Mesenchymal stem cell (in vitro differentiated cells and primary cell): ENCODE measurements around the gene FGF3.

Source experiments
- DNase-seq: peaks from one replicate; pipeline ENCODE4 v3.0.0-alpha.2; 2013
- H2AFZ ChIP-seq: one replicate; pipeline ENCODE4 v1.6.1; 2013; ENCODE audit warnings: low read depth, mild to moderate bottlenecking, control low read depth, inconsistent platforms, low read length, moderate library complexity
- H2AK5ac ChIP-seq: 2 replicates; pipeline ENCODE4 v1.6.1; 2013; ENCODE audit warnings: low read length, moderate library complexity, mild to moderate bottlenecking, inconsistent platforms; ENCODE audit not compliant: severe bottlenecking
- H2BK120ac ChIP-seq: one replicate; pipeline ENCODE4 v1.6.1; 2013; ENCODE audit warnings: low read depth, mild to moderate bottlenecking, inconsistent platforms, low read length, moderate library complexity
- H2BK12ac ChIP-seq, 2 experiments: one replicate each; pipeline ENCODE4 v1.6.1; 2013; ENCODE audit warnings: inconsistent platforms in 2 of 2, low read length in 2 of 2, mild to moderate bottlenecking in 2 of 2, moderate library complexity in 2 of 2, control low read depth in 1 of 2
- H2BK15ac ChIP-seq: one replicate; pipeline ENCODE4 v1.6.1; 2013; ENCODE audit warnings: mild to moderate bottlenecking, low read depth, inconsistent platforms; ENCODE audit not compliant: poor library complexity, severe bottlenecking
- H2BK5ac ChIP-seq: 2 replicates; pipeline ENCODE4 v1.6.1; 2013; ENCODE audit warnings: low read depth, mild to moderate bottlenecking, low read length, control low read depth, inconsistent platforms; ENCODE audit not compliant: poor library complexity, severe bottlenecking
- H3K14ac ChIP-seq, 2 experiments: one replicate each; pipeline ENCODE4 v1.6.1; 2013; ENCODE audit warnings: inconsistent platforms in 2 of 2, low read length in 2 of 2, control low read depth in 1 of 2, mild to moderate bottlenecking in 1 of 2, moderate library complexity in 1 of 2
- H3K18ac ChIP-seq, 2 experiments: one replicate each; pipeline ENCODE4 v1.6.1; 2013; ENCODE audit warnings: inconsistent platforms in 2 of 2, low read length in 2 of 2, control low read depth in 1 of 2, low read depth in 1 of 2, mild to moderate bottlenecking in 1 of 2
- H3K23ac ChIP-seq, 2 experiments: one replicate each; pipeline ENCODE4 v1.6.1; 2013; ENCODE audit warnings: inconsistent platforms in 2 of 2, low read length in 2 of 2, mild to moderate bottlenecking in 2 of 2, moderate library complexity in 2 of 2, control low read depth in 1 of 2
- H3K27ac ChIP-seq: 2 replicates; pipeline ENCODE4 v1.5.1; 2013; ENCODE audit warnings: mild to moderate bottlenecking, moderate library complexity, low read length, control low read depth, inconsistent platforms; ENCODE audit not compliant: poor library complexity, severe bottlenecking
- H3K27me3 ChIP-seq, 2 experiments: 2 replicates each; pipeline versions ENCODE4 v1.6.1 to v1.7.0; 2013; ENCODE audit warnings: low read length in 2 of 2, mild to moderate bottlenecking in 2 of 2, moderate library complexity in 2 of 2, control low read depth in 1 of 2, inconsistent platforms in 1 of 2; ENCODE audit not compliant: control insufficient read depth in 1 of 2, insufficient read depth in 1 of 2
- H3K36me3 ChIP-seq, 2 experiments: 2 replicates each; pipeline versions ENCODE4 v1.6.1 to v1.7.0; 2013; ENCODE audit warnings: low read length in 2 of 2, control low read depth in 1 of 2, inconsistent platforms in 1 of 2, low read depth in 1 of 2, mild to moderate bottlenecking in 1 of 2; ENCODE audit not compliant: insufficient read depth in 2 of 2, control insufficient read depth in 1 of 2
- H3K4ac ChIP-seq, 2 experiments: one replicate each; pipeline ENCODE4 v1.6.1; 2013; ENCODE audit warnings: inconsistent platforms in 2 of 2, low read length in 2 of 2, mild to moderate bottlenecking in 2 of 2, moderate library complexity in 2 of 2, control low read depth in 1 of 2, low read depth in 1 of 2
- H3K4me1 ChIP-seq: 2 replicates; pipeline ENCODE4 v1.6.1; 2013; ENCODE audit warnings: low read depth, low read length, control low read depth; ENCODE audit not compliant: control insufficient read depth, insufficient read depth
- H3K4me2 ChIP-seq: 2 replicates; pipeline ENCODE4 v1.6.1; 2013; ENCODE audit warnings: low read length, mild to moderate bottlenecking, inconsistent platforms; ENCODE audit not compliant: poor library complexity, severe bottlenecking
- H3K4me3 ChIP-seq, 2 experiments: 2 replicates each; pipeline versions ENCODE4 v1.5.1 to v1.7.0; 2013; ENCODE audit warnings: low read length in 2 of 2, mild to moderate bottlenecking in 2 of 2, control low read depth in 1 of 2, low read depth in 1 of 2; ENCODE audit not compliant: insufficient read depth in 1 of 2
- H3K79me1 ChIP-seq: replicated peaks from 2 replicates; pipeline ENCODE4 v1.6.1; 2013; ENCODE audit warnings: mild to moderate bottlenecking, control low read depth, low read length, inconsistent platforms; ENCODE audit not compliant: poor library complexity, severe bottlenecking
- H3K9ac ChIP-seq: 2 replicates; pipeline ENCODE4 v1.7.0; 2013; ENCODE audit warnings: mild to moderate bottlenecking, low read length, moderate library complexity
- H3K9me3 ChIP-seq: 2 replicates; pipeline ENCODE4 v1.7.0; 2013; ENCODE audit warnings: mild to moderate bottlenecking, low read length; ENCODE audit not compliant: control insufficient read depth
- H4K8ac ChIP-seq: one replicate; pipeline ENCODE4 v1.6.1; 2013; ENCODE audit warnings: inconsistent platforms, mild to moderate bottlenecking, low read length, moderate library complexity
- H4K91ac ChIP-seq: one replicate; pipeline ENCODE4 v1.6.1; 2013; ENCODE audit warnings: mild to moderate bottlenecking, low read length, inconsistent platforms
- WGBS: methylation state at CpG from one replicate; pipeline ENCODE4 v1.1.7; 2013; ENCODE audit warnings: mixed read lengths; 5-methylcytosine and 5-hydroxymethylcytosine counted together

The FGF3 gene

GRCh38 chr11:69760319-69760718, 58.9 kb downstream of the FGF3 start:
- H2BK120ac ChIP-seq, result no peak overlapping the region
- 58% methylated on average over 4 of the region's 4 CpGs for WGBS
- no peak overlapping the region for H2BK15ac ChIP-seq
- H3K9ac ChIP-seq, result no peak overlapping the region
- H3K14ac ChIP-seq, result no peak overlapping the region
- H3K27ac ChIP-seq, result no peak overlapping the region
- H2AK5ac ChIP-seq, result no peak overlapping the region
- H2AFZ ChIP-seq, result no peak overlapping the region
- no peak overlapping the region for H3K18ac ChIP-seq
- no peak overlapping the region for H4K8ac ChIP-seq
- no peaks in the 10 kb centered on the region for H3K79me1 ChIP-seq
- H4K91ac ChIP-seq, result no peak overlapping the region
- H2BK5ac ChIP-seq, result no peak overlapping the region
- peaks cover 17% of the 10 kb centered on the region for H3K9me3 ChIP-seq
- H2BK12ac ChIP-seq, result no peak overlapping the region
- no peak overlapping the region for H3K4ac ChIP-seq
- H3K4me1 ChIP-seq, result no peaks in the 10 kb centered on the region
- H3K4me2 ChIP-seq, result no peak overlapping the region
- no peak overlapping the region for H3K23ac ChIP-seq
- no peak for DNase-seq
- no peaks in the 10 kb centered on the region for H3K36me3 ChIP-seq
- no peak overlapping the region for H3K4me3 ChIP-seq
- peaks cover 32 to 42% of the 10 kb centered on the region in 2 experiments for H3K27me3 ChIP-seq
